Fibroblast of pulmonary artery (primary cell): ENCODE data around the gene USP3.
"Not testable (repeated sequence)": the region's sequence is repeated elsewhere in the genome, so short reads cannot be mapped to it uniquely, and the experiment has no call there.

Source experiments
- DNase-seq: peaks from one replicate; pipeline ENCODE4 v3.0.0-alpha.2; 2010; ENCODE audit warnings: low read depth
- H3K4me3 ChIP-seq: replicated peaks from 2 replicates; pipeline ENCODE4 v1.5.1; 2011; ENCODE audit warnings: low read depth, mild to moderate bottlenecking, control low read depth, low read length, moderate library complexity
- TF ChIP-seq, protein P1 (sequence below): IDR thresholded peaks from 2 replicates; pipeline ENCODE4 v1.5.1; 2011; ENCODE audit warnings: mild to moderate bottlenecking, control low read depth, low read length, inconsistent platforms; ENCODE audit errors: missing control alignments

The USP3 gene

DNA sequence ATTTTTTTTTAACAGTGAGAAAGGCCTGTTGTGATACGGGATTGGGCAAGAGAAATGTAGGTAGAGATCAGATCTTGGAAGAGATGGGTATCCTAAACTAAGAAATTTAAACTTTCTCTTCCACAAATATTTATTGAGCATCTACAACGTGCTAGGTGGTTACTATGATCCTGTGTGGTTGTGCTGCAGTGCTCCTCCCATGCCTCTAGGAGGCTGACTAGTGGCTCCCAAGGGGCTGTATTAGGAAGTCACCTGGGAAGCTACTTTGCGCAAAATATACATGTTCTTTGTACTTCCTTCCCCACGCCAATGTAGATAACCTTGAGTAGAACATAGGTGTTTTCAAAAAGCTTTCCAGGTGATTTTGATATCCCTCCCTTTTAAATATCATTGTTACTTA lies 27.2 kb downstream of the USP3 start:
- H3K4me3 ChIP-seq: no peak overlapping the region
- DNase-seq: no peak
- TF ChIP-seq, protein P1, sequence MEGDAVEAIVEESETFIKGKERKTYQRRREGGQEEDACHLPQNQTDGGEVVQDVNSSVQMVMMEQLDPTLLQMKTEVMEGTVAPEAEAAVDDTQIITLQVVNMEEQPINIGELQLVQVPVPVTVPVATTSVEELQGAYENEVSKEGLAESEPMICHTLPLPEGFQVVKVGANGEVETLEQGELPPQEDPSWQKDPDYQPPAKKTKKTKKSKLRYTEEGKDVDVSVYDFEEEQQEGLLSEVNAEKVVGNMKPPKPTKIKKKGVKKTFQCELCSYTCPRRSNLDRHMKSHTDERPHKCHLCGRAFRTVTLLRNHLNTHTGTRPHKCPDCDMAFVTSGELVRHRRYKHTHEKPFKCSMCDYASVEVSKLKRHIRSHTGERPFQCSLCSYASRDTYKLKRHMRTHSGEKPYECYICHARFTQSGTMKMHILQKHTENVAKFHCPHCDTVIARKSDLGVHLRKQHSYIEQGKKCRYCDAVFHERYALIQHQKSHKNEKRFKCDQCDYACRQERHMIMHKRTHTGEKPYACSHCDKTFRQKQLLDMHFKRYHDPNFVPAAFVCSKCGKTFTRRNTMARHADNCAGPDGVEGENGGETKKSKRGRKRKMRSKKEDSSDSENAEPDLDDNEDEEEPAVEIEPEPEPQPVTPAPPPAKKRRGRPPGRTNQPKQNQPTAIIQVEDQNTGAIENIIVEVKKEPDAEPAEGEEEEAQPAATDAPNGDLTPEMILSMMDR: peak; percentile 26

DNA sequence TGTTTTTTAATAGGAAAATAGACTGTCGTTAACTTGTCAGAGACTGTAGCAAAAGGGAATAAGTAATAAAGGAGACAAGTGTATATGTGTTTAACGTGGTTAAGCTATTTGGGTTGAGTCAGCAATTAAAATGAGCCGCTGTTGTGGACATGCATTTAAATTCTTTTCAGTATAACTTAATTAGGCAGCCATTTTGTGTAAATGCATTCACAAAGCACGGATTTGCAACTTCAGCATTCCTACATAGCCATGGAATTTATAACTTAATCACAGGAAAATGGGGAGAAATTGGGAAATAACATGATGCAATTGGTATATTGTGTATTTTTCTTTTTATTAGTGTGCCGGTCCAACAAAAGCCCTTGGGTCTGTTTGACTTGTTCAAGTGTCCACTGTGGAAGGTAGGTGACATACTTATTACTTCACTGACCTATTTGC lies 27.9 kb downstream of the USP3 start:
- no peak overlapping the region for H3K4me3 ChIP-seq
- peak; percentile 57 for DNase-seq
- TF ChIP-seq, protein P1: no peak

DNA sequence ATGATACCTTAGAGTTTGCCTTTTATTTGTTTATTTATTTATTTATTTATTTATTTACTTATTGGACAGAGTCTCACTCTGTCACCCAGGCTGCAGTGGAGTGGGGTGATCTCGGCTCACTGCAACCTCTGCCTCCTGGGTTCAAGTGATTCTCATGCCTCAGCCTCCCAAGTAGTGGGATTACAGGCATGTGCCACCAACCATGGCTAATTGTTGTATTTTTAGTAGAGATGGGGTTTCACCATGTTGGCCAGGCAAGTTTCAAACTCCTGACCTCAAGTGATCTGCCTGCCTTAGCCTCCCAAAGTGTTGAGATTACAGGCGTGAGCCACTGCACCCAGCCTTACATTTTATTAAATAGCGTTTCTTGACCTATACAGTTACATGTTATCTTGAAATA lies 30.5 kb downstream of the USP3 start:
- DNase-seq, H3K4me3 ChIP-seq: not testable (repeated sequence)

DNA sequence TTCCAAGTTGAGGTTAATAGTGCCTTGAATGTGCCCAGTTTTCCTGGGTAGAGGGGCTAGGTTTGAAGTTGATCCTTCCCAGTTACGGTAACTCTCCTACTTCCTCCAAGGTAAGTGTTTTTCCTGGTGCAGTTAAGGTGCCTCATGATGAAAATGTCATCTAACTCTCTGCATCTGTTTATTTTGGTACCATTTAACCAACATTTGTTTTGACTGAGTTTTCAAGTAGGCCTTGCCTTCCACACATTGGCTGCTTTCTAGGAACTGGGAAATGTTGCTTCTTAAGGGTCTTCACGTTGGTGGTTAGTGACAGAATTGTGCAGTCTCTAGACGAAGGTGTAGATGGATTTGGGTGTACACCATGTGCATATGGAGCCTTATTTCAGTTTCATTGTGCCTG lies 31.3 kb downstream of the USP3 start:
- TF ChIP-seq, protein P1: no peak
- no peak overlapping the region for H3K4me3 ChIP-seq
- no peak for DNase-seq

DNA sequence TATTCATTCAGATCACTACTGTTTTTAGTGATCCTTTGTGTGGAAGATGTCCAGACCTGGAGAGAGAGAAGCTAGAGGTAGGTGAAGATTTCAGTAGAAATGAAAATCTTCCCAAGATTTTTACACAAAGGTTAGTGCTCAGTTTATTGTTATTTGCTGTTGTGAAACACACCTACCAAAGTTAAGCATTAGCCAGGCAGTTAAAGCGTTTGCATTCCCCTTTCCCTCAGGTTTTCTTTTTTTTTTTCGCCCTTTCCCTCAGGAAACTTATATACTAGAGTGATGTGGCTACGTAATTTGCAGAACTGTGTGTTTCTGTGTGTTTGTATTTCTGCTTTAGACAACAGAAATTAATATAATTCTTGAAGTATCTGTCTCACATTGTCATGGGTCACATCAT lies 34.5 kb downstream of the USP3 start:
- DNase-seq: no peak

DNA sequence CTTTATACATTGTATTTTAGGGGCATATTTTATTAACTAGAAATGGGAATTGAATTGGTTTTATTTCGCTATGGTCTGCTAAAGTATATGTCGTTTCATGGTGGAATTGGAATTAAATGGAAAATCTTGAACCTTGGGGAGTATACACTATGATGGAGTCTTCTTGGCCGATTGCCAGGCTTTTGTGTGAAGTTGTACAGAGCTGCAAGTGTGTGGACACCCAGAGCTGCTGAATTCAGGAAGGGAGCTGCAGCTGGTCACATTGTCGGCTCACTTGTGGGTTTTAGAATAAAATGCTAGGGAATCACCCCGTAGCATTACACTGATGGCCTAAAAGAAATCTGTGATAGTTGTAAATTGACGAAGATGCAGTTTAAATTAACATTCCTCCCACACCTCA lies 35.1 kb downstream of the USP3 start:
- TF ChIP-seq, protein P1: no peak
- DNase-seq: peak; percentile 47
- H3K4me3 ChIP-seq: no peak overlapping the region

More for the DNA sequence above, 34.5 kb downstream of the USP3 start:
- no peak overlapping the region for H3K4me3 ChIP-seq
- TF ChIP-seq, protein P1: no peak

DNA sequence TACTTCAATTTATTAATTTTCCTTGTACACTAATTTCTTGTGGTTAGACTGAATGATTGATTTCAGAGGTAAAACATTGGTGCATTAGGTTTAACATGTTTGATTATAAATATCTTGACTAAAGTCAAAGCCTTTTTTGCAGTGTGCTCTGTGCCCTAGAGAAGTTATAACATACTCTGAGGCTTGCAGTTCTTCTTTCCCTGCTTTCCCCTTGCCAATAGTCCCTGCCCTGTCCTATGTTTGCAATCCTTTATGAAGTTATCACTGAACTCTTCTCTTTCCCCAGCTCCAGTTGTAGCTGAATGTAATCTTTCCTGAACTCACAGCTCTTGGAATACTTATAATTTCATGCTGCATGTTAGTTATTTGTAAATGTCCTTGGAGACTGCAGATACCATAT lies 35.6 kb downstream of the USP3 start:
- H3K4me3 ChIP-seq: no peak overlapping the region
- TF ChIP-seq, protein P1: no peak
- DNase-seq: no peak
